Transverse colon (tissue), 4 donors: ENCODE data around the gene IL4I1. TPM values are rescaled to one million over a fixed set of nuclear protein-coding genes. Genes with fewer than 3 reads are reported as not detected.
"Not testable (repeated sequence)": the region's sequence is repeated elsewhere in the genome, so short reads cannot be mapped to it uniquely, and the experiment has no call there.

Experiments used
- DNase-seq: peaks from one replicate; pipeline ENCODE4 v3.0.0-alpha.2; 2019
- H3K27ac ChIP-seq, 4 donors: fragments of 200-600 bp; sonication (generic); 2 replicates each; pipeline ENCODE4 v1.5.1; 2016 to 2018; ENCODE audit warnings: inconsistent platforms in 4 of 4
- H3K27me3 ChIP-seq: fragments of 200-600 bp; sonication (generic); 2 replicates; pipeline ENCODE4 v1.5.1; 2017; ENCODE audit warnings: inconsistent platforms
- H3K36me3 ChIP-seq, 4 donors: fragments of 200-600 bp; sonication (generic); 2 replicates each; pipeline ENCODE4 v1.5.1; 2017 to 2019; ENCODE audit warnings: inconsistent platforms in 4 of 4
- H3K4me1 ChIP-seq, 4 donors: fragments of 200-600 bp; sonication (generic); 2 replicates each; pipeline ENCODE4 v1.5.1; 2017 to 2020; ENCODE audit warnings: inconsistent platforms in 4 of 4
- H3K4me3 ChIP-seq, 4 donors: fragments of 200-600 bp; sonication (generic); 1 replicate in 1 of 4; 2 replicates in 3 of 4; pipeline versions ENCODE4 v1.5.1 to v1.6.1; 2017 to 2019; ENCODE audit warnings: inconsistent platforms in 4 of 4
- H3K9me3 ChIP-seq, 2 donors: fragments of 200-600 bp; sonication (generic); 2 replicates each; pipeline ENCODE4 v1.5.1; 2017 to 2019; ENCODE audit warnings: inconsistent platforms in 2 of 2
- CTCF ChIP-seq, 5 experiments: fragments of 200-600 bp in 3 of 5; fragments of 450-650 bp in 2 of 5; sonication (generic) in 3 of 5; IDR thresholded peaks; 1 replicate in 2 of 5; 2 replicates in 3 of 5; pipeline ENCODE4 v1.5.1; 2016 to 2017; ENCODE audit warnings: antibody characterized with exemption in 5 of 5, inconsistent platforms in 3 of 5, mild to moderate bottlenecking in 2 of 5, moderate library complexity in 1 of 5
- EP300 ChIP-seq: sonication (generic); formaldehyde crosslinking; IDR thresholded peaks from one replicate; pipeline ENCODE4 v1.6.1; 2017; ENCODE audit warnings: antibody characterized with exemption, low read depth
- POLR2A ChIP-seq: fragments of 450-650 bp; IDR thresholded peaks from one replicate; pipeline ENCODE4 v1.6.1; 2016; ENCODE audit warnings: antibody characterized with exemption, mild to moderate bottlenecking, moderate library complexity
- POLR2AphosphoS5 ChIP-seq, 3 donors: sonication (generic); formaldehyde crosslinking; IDR thresholded peaks; one replicate each; pipeline ENCODE4 v1.6.1; 2016; ENCODE audit warnings: antibody characterized with exemption in 3 of 3
- WGBS, 2 donors: methylation state at CpG; one replicate each; pipeline ENCODE4 v1.1.5; 2018; ENCODE audit warnings: low coverage in 1 of 2; 5-methylcytosine and 5-hydroxymethylcytosine counted together
- in situ Hi-C, 4 donors: fragments of 200-750 bp; cut with MboI; loops; one replicate each; pipeline versions ENCODE4 v1.15.0 to v1.15.1; 2017; ENCODE audit warnings: low sequenced_read_pairs in 3 of 4, low pct_ligation_motif_present in 1 of 4, low pct_unique_long_range_greater_than_20kb in 1 of 4
- intact Hi-C: fragments of 100-400 bp; cut with DNase I; formaldehyde crosslinking; loops from one replicate; pipeline ENCODE4 v1.15.1; 2023; ENCODE audit warnings: low total_unique reads
- total RNA-seq, 4 donors: library from RNA; depleted of rRNA; stranded (reverse); fragments of >200 nt; gene quantifications; one replicate each; pipeline ENCODE4 v1.1.0, GENCODE V29; 2016

IL4I1 gene, protein sequence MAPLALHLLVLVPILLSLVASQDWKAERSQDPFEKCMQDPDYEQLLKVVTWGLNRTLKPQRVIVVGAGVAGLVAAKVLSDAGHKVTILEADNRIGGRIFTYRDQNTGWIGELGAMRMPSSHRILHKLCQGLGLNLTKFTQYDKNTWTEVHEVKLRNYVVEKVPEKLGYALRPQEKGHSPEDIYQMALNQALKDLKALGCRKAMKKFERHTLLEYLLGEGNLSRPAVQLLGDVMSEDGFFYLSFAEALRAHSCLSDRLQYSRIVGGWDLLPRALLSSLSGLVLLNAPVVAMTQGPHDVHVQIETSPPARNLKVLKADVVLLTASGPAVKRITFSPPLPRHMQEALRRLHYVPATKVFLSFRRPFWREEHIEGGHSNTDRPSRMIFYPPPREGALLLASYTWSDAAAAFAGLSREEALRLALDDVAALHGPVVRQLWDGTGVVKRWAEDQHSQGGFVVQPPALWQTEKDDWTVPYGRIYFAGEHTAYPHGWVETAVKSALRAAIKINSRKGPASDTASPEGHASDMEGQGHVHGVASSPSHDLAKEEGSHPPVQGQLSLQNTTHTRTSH
- total RNA-seq, result 1 to 10 TPM in 1 of 4 donors, not detected in 3; 2.1 TPM

- in situ Hi-C loops, result no loop called here
- TF ChIP-seq EP300, result no peak
- no peak for TF ChIP-seq POLR2A
- TF ChIP-seq CTCF (IDR thresholded peaks at IDR 0.05), result no peak
- no peak for TF ChIP-seq POLR2AphosphoS5 (IDR thresholded peaks at IDR 0.05)
- Histone ChIP-seq H3K4me1 (peaks cover 0 to 22% (median 12%) of the 10 kb centered on the region in 4 donors), H3K9me3 (no peaks in the 10 kb centered on the region), H3K27ac (peak within 1 kb of the TSS; percentile 38 to 74 (median 58)), H3K4me3 (no peak within 1 kb of the TSS), H3K27me3 (no peaks in the 10 kb centered on the region), H3K36me3 (no peaks in the 10 kb centered on the region)
- DNase-seq, result peak; percentile 45
- 20% methylated on average over 20 of the region's 20 CpGs; no CpG with 5 or more reads in 1 of the 2 donors for WGBS, 2 donors
- intact Hi-C loops, result no loop called here
Measured at GRCh38 chr19:49896863-49897621, at the start of gene IL4I1. Gene IL4I1 (minus strand): TSS chr19:49896887. CDS start chr19:49896160, 727 bp downstream.

GRCh38 chr19:49946415-49946814, 49.7 kb upstream of the IL4I1 start:
- no peaks in the 10 kb centered on the region for H3K9me3 ChIP-seq
- in situ Hi-C loops (no loop called here), intact Hi-C loops (no loop called here)
- H3K4me3 ChIP-seq, result no peak overlapping the region
- WGBS, 2 donors, result 80% methylated on average over 8 of the region's 8 CpGs; no CpG with 5 or more reads in 1 of the 2 donors
- H3K27ac ChIP-seq, result no peak overlapping the region
- no peak for DNase-seq
- no peak for TF ChIP-seq CTCF (IDR thresholded peaks at IDR 0.05)
- TF ChIP-seq POLR2A, result no peak
- no peak for TF ChIP-seq EP300
- no peak for TF ChIP-seq POLR2AphosphoS5 (IDR thresholded peaks at IDR 0.05)
- peaks cover 0 to 10% (median 4%) of the 10 kb centered on the region in 4 donors for H3K4me1 ChIP-seq
- no peaks in the 10 kb centered on the region for H3K36me3 ChIP-seq
- no peaks in the 10 kb centered on the region for H3K27me3 ChIP-seq

DNA sequence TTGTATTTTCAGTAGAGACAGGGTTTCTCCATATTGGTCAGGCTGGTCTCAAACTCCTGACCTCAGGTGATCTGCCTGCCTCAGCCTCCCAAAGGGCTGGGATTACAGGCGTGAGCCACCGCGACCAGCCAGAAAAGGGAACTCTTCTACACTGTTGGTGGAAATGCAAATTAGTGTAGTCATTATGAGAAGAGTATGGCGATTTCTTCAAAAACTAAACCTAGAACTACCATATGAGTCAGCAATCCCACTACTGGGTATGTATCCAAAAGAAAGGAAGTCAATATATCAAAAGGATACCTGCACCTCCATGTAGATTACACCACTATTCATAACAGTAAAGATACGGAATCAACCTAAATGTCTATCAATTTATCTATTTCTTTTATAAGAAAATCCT, 47.9 kb upstream of the IL4I1 start:
- H3K27me3 ChIP-seq, H3K36me3 ChIP-seq, intact Hi-C loops, H3K4me3 ChIP-seq, H3K9me3 ChIP-seq, in situ Hi-C loops, H3K4me1 ChIP-seq, DNase-seq: not testable (repeated sequence)
- WGBS, 2 donors, result 66 to 68% methylated on average over 2 to 5 of the region's 5 CpGs
- H3K27ac ChIP-seq, result peak overlapping the region in 1 of 4 donors; percentile 40

- TF ChIP-seq CTCF (IDR thresholded peaks at IDR 0.05), result no peak
- no peak for TF ChIP-seq POLR2AphosphoS5 (IDR thresholded peaks at IDR 0.05)
- no peak for TF ChIP-seq POLR2A
- no peak for TF ChIP-seq EP300
- DNase-seq, result no peak
- H3K27ac ChIP-seq, result no peak overlapping the region
- intact Hi-C loops, result no loop called here
- no peaks in the 10 kb centered on the region for H3K9me3 ChIP-seq
- H3K27me3 ChIP-seq, result no peaks in the 10 kb centered on the region
- in situ Hi-C loops, result no loop called here
- 90 to 93% methylated on average over 4 to 5 of the region's 5 CpGs for WGBS, 2 donors
- H3K4me1 ChIP-seq, result peaks cover 2 to 15% (median 6%) of the 10 kb centered on the region in 4 donors
- H3K4me3 ChIP-seq, result no peak overlapping the region
- no peaks in the 10 kb centered on the region for H3K36me3 ChIP-seq
Measured at GRCh38 chr19:49940482-49940791, 43.8 kb upstream of the IL4I1 start.
